Panc1 (cell line): ENCODE measurements around the gene DACH1.

Experiments
- CTCF ChIP-seq: fragments of 450-650 bp; IDR thresholded peaks from 2 replicates; pipeline ENCODE4 v1.5.1; 2017; ENCODE audit warnings: mild to moderate bottlenecking
- REST ChIP-seq, 2 experiments: IDR thresholded peaks; 2 replicates each; pipeline ENCODE4 v1.6.1; 2011 to 2012; ENCODE audit warnings: low read depth in 2 of 2, control low read depth in 1 of 2, low read length in 1 of 2, mild to moderate bottlenecking in 1 of 2, moderate library complexity in 1 of 2; ENCODE audit not compliant: insufficient read depth in 1 of 2

DNA sequence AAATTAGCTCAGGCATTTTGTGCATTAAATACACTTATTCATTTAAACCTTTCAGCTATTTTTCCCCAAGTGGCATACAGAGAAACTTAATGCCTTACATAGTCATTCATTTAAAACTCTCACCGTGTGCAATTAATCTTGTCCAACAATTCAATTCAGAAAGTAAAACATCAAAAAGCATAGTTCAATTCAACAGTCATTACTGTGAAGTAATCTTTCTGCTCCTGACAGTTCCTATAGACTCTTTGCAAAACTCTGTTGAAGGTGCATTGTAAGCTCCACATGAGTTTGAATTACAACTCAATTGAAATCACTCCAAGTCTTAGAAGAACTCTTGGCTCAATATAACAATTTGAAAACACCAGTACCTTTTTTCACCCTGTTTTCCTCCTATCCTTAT lies 228.3 kb downstream of the DACH1 start:
- no peak for TF ChIP-seq CTCF
- TF ChIP-seq REST (IDR thresholded peaks at IDR 0.05; ENCODE audit: insufficient read depth in 1 of 2, low read depth in 2 of 2, low read length in 1 of 2), result no peak
